GM12892 (cell line): Measurements from ENCODE around the gene CLIP1.

ENCODE experiments used
- POLR2A ChIP-seq: IDR thresholded peaks from 2 replicates; pipeline ENCODE4 v1.6.1; 2011; ENCODE audit warnings: low read depth, low read length, control low read depth
- POLR2AphosphoS5 ChIP-seq: IDR thresholded peaks from 2 replicates; pipeline ENCODE4 v1.6.1; 2011; ENCODE audit warnings: low read depth, low read length, control low read depth

DNA sequence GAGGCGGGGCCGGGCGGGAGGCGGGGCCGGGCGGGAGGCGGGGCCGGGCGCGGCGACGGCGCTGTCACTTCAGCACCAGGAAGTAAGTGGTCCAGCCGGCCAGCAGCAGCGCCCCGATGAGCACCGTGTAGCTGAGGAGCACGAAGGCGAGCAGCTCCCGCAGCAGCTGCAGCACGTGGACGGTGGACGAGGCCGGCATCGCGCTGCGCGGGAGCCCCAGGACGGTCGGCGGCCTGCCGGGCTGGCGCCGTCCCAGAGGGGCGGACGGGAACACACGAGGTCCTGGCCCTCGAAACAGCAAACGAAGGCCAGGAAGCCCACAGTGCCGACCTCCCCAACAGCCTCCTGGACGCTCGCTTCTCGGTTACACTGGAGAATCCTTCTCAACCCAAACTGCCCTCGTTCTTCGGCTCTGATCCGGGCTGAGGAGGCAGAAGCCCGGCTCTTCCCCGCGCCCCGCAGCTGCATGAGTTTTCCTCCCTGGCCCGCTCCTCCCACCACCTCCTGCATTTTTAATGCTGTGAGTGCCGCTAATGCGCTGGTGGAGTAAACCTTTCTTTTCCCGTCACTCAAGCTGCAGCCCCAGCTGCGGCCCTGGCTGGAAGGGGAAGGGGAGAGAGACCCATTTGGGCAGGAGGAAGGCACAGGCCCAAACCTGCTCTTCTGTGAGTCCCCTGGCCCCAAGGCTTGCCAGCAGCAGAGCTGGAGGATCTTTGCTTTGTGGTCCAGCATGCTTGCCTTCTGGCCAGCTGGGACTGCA, 195.9 kb downstream of the CLIP1 start:
- TF ChIP-seq POLR2AphosphoS5 (no peak), POLR2A (no peak)
